RWPE1 (cell line): Measurements from ENCODE around the gene FERMT1.
"Not testable (repeated sequence)": the region's sequence is repeated elsewhere in the genome, so short reads cannot be mapped to it uniquely, and the experiment has no call there.

Experiments
- CTCF ChIA-PET: fragments of 350-600 bp; sonication (Branson Sonifier 250); formaldehyde crosslinking; extraction: SDS; loops from one replicate; lab custom pipeline; 2021; lab: Yijun Ruan, JAX
- POLR2A ChIA-PET: fragments of 400-600 bp; formaldehyde crosslinking; extraction: SDS; loops from one replicate; lab custom pipeline; 2020; ENCODE audit warnings: antibody characterized with exemption; ENCODE audit not compliant: low non-redundant PET; lab: Yijun Ruan, JAX
- DNase-seq: peaks from one replicate; pipeline ENCODE4 v3.0.0; 2012; ENCODE audit warnings: low spot score
- H3K27ac ChIP-seq: fragments of 450-650 bp; 2 replicates; pipeline ENCODE4 v1.5.1; 2017
- TF ChIP-seq, protein P1 (sequence below): fragments of 450-650 bp; conservative IDR thresholded peaks from 2 replicates; pipeline ENCODE4 v1.5.1; 2017; ENCODE audit warnings: low read depth, mild to moderate bottlenecking

Gene FERMT1

DNA sequence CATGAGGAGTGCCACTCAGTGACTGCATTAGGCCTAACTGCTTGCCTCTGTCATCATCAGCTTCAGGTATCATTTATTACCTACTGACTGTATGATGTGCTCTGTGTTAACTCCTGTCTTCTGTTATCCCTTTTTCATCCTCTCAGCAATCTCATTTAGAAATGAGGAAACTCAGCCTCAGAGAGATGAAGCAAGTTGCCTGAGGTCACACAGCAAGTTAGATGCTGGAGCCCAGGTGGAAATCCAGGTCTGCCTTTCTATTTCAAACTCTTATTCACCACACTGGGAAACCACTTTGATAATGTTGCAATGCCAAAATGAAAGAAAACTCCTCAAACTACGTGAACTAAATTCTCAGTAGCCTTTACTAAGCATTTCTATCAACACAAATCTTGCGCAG, 1.3 kb downstream of the FERMT1 start:
- peak overlapping the region; percentile 76 for H3K27ac ChIP-seq
- ChIA-PET CTCF (interaction anchor here (0.8 kb wide), 1 partner anchor 1255 kb away, joined by 3 read pairs; no protein-coding TSS in a partner anchor), POLR2A (interaction anchor here (0.6 kb wide), 1 partner anchor 16 kb away, joined by 3 read pairs; no protein-coding TSS in a partner anchor)
- TF ChIP-seq, protein P1, sequence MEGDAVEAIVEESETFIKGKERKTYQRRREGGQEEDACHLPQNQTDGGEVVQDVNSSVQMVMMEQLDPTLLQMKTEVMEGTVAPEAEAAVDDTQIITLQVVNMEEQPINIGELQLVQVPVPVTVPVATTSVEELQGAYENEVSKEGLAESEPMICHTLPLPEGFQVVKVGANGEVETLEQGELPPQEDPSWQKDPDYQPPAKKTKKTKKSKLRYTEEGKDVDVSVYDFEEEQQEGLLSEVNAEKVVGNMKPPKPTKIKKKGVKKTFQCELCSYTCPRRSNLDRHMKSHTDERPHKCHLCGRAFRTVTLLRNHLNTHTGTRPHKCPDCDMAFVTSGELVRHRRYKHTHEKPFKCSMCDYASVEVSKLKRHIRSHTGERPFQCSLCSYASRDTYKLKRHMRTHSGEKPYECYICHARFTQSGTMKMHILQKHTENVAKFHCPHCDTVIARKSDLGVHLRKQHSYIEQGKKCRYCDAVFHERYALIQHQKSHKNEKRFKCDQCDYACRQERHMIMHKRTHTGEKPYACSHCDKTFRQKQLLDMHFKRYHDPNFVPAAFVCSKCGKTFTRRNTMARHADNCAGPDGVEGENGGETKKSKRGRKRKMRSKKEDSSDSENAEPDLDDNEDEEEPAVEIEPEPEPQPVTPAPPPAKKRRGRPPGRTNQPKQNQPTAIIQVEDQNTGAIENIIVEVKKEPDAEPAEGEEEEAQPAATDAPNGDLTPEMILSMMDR: no peak
- no peak for DNase-seq

DNA sequence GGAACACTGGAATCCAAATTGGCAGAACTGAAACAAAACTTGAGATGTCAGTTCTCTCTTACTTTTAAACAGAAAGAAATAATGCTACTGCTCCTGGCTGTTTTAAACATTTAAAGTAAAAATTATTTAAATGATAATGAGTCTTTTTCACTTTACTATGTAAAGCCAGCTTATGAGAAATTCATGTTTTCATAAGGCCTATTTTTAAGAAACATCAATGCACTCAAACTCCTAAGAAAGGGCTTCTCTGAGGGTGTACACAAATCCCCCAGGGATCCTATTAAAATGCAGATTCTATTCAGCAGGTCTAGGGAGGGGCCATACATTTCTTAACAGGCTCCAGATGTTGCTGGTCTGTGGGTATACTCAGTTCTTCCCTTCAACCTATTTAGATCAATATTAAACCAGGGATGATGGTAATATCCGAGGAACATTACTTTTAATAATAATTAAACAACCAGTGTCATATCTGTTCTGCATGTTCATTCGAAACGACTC, 2.3 kb downstream of the FERMT1 start:
- no peak for DNase-seq
- ChIA-PET POLR2A (no interaction called here), CTCF (interaction anchor here (0.8 kb wide), 1 partner anchor 1256 kb away, joined by 3 read pairs; no protein-coding TSS in a partner anchor)
- TF ChIP-seq, protein P1: no peak
- H3K27ac ChIP-seq: no peak overlapping the region

DNA sequence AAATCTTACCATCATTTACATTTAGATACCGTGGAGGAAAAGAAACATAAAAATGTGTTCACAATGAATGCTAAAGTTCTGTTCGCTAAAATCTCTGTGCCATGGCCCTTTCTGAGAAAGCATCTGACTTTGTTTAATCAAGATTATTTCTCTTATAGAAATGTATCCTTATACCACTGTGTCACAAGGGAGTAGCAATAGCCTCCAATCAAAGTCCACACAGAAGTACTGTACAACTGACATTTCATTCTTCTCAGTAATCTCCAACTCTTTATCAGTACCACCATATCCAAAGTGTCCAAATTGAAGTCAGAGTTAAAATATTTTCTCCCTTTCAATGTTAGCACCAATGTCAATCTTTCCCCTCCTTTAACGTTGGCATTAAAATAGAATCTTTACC, 6.1 kb downstream of the FERMT1 start:
- POLR2A ChIA-PET: no interaction called here
- CTCF ChIA-PET: no interaction called here
- DNase-seq: no peak
- TF ChIP-seq, protein P1: no peak
- H3K27ac ChIP-seq: no peak overlapping the region

DNA sequence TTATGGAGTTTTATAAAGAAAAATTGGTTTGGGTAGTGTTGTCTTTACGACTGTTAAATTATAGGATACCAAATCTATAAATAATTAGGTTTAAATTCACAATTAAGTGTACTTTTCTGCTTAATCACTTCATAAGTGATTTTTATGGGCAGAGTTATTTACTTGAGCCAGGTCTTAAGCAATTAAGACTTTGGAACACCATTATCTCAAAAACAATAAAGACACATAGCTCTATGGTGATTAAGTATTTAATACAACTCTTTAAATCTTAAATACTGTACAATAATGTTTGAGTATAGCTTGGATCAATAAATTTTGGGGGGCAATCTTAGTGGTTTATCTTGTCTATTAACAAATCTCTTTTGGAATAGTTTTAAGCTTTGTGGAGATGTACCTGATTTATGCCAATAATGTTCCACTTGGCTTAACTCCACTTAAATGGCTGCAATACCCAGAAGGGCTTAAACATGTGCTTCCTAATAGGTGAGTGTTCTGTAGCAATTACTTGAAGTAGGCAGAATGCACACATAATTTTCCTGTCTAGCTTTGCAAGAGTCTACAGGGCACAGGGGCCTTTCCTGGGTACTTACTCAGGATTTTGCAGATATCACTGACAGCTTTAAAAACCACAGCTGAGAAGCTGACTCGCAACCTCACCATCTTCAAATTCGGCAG, 7.5 kb downstream of the FERMT1 start:
- TF ChIP-seq, protein P1: no peak
- no peak overlapping the region for H3K27ac ChIP-seq
- CTCF ChIA-PET: interaction anchor here (0.6 kb wide), 1 partner anchor 46 kb away, joined by 4 read pairs; no protein-coding TSS in a partner anchor
- no peak for DNase-seq
- POLR2A ChIA-PET: no interaction called here

DNA sequence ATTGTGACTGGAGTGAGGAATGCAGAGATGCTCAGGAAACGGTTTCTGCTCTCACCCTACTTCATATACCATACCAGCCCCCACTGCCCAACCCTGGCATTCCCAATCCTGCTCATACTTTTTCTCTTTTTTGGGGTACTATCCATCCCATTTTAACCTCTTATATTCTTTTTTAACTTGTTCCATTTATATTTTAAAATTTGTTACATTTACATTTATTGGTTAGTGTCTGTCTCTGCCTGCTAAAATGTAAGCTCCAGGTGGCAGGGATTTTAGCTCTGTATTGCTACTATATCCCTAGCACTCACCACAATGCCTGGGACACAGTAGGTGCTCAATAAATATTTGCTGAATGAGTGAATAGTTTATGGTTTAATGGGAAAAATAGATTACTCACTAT, 8.1 kb downstream of the FERMT1 start:
- CTCF ChIA-PET: no interaction called here
- TF ChIP-seq, protein P1: no peak
- POLR2A ChIA-PET: no interaction called here
- DNase-seq: no peak
- no peak overlapping the region for H3K27ac ChIP-seq

DNA sequence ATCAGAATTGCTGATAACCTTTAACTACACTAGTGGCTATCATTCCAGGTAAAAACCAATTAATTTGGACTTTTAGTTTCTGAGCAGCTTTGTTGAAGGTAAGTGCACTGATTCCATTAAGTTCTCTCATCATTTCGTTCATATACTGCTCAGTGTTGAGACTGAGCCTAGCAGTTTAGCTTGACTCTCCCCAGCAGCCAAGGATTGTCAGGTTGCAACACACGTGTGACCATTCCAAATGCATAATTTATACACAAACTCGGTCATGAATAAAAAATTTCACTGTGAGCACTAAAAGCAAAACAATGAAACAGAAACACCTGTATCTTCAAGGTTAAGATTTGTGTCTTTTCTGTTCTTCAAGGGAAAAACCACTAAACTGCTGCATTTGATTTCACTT, 8.9 kb downstream of the FERMT1 start:
- POLR2A ChIA-PET: no interaction called here
- TF ChIP-seq, protein P1: no peak
- H3K27ac ChIP-seq: no peak overlapping the region
- no peak for DNase-seq
- CTCF ChIA-PET: interaction anchor here (0.5 kb wide), 1 partner anchor 14 kb away, joined by 3 read pairs; no protein-coding TSS in a partner anchor

DNA sequence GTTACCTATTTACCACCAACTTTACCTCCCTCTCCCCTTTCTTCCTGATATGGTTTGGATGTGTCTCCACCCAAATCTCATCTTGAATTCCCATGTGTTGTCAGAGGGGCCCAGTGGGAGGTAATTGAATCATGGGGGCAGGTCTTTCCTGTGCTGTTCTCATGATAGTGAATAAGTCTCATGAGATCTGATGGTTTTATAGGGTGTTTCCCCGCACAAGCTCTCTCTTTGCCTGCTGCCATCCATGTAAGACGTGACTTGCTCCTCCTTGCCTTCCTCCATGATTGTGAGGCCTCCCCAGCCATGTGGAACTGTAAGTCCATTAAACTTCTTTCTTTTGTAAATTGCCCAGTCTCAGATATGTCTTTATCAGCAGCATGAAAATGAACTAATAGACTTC, 9.9 kb downstream of the FERMT1 start:
- H3K27ac ChIP-seq, DNase-seq, POLR2A ChIA-PET, CTCF ChIA-PET: not testable (repeated sequence)
